HCT116 (cell line): ENCODE measurements around the gene ROS1. TPM values are rescaled to one million over a fixed set of nuclear protein-coding genes. Genes with fewer than 3 reads are reported as not detected.

Source experiments
- ATAC-seq: fragments of 200-7000 bp; cut with Tn5 transposase; 2 replicates; pipeline ENCODE4 v1.9.1; 2020; ENCODE audit warnings: mild to moderate bottlenecking, moderate library complexity
- BruUV-seq: library from RNA; stranded (reverse); fragments of 400-500 nt; replicated peaks from 2 replicates; lab custom pipeline; 2021; lab: Mats Ljungman, UMichigan
- CTCF ChIA-PET: fragments of 300-600 bp; sonication (Branson Sonifier 250); formaldehyde crosslinking; loops from one replicate; lab custom pipeline; 2021; ENCODE audit warnings: antibody characterized with exemption; lab: Charles Lee
- POLR2A ChIA-PET: fragments of 300-600, 350-600 bp; sonication (Branson Sonifier 250); formaldehyde crosslinking; loops from one replicate; lab custom pipeline; 2021; ENCODE audit warnings: antibody characterized with exemption; lab: Charles Lee
- RAD21 ChIA-PET, 2 experiments: fragments of 300-600 bp; sonication (Branson Sonifier 250); formaldehyde crosslinking; loops; one replicate each; lab custom pipeline; 2023; ENCODE audit warnings: low total read pairs in 2 of 2; ENCODE audit not compliant: uncharacterized antibody in 2 of 2, unreplicated experiment in 2 of 2, low non-redundant PET in 1 of 2; lab: Charles Lee
- DNase-seq: peaks from one replicate; pipeline ENCODE4 v3.0.0-alpha.2; 2010; ENCODE audit warnings: low read depth, low spot score
- H2AFZ ChIP-seq: fragments of 200-600 bp; shearing (Covaris generic), sonication (generic); 2 replicates; pipeline ENCODE4 v1.6.1; 2017; ENCODE audit warnings: low read depth, mixed run types, mixed read lengths, antibody characterized with exemption, low read length; ENCODE audit not compliant: poor library complexity, severe bottlenecking
- H3K27ac ChIP-seq: 2 replicates; pipeline ENCODE4 v1.5.1; 2012; ENCODE audit warnings: low read depth, low read length
- H3K27me3 ChIP-seq: fragments of 200-600 bp; sonication (generic); 2 replicates; pipeline ENCODE4 v1.6.1; 2016; ENCODE audit warnings: mixed run types, low read length, mixed read lengths; ENCODE audit not compliant: insufficient read depth
- H3K36me3 ChIP-seq, 2 experiments: fragments of 200-500 bp in 1 of 2; fragments of 200-600 bp in 1 of 2; sonication (Bioruptor generic) in 1 of 2; sonication (generic) in 1 of 2; 2 replicates each; pipeline versions ENCODE4 v1.5.1 to v1.6.1; 2014 to 2016; ENCODE audit warnings: low read length in 2 of 2, inconsistent platforms in 1 of 2, mixed read lengths in 1 of 2, mixed run types in 1 of 2; ENCODE audit not compliant: insufficient read depth in 2 of 2, control insufficient read depth in 1 of 2
- H3K4me1 ChIP-seq, 2 experiments: fragments of 200-600 bp in 1 of 2; sonication (generic) in 1 of 2; 2 replicates each; pipeline versions ENCODE4 v1.5.1 to v1.6.1; 2012 to 2017; ENCODE audit warnings: low read length in 2 of 2, inconsistent platforms in 1 of 2, mild to moderate bottlenecking in 1 of 2, mixed read lengths in 1 of 2, mixed run types in 1 of 2, moderate library complexity in 1 of 2; ENCODE audit not compliant: insufficient read depth in 2 of 2, control insufficient read depth in 1 of 2
- H3K4me2 ChIP-seq: fragments of 200-600 bp; sonication (generic); 2 replicates; pipeline ENCODE4 v1.6.1; 2017; ENCODE audit warnings: mixed run types, low read length, mixed read lengths
- H3K4me3 ChIP-seq, 2 experiments: fragments of 200-600 bp in 1 of 2; sonication (generic) in 1 of 2; replicated peaks in 1 of 2; 2 replicates each; pipeline ENCODE4 v1.5.1; 2011 to 2016; ENCODE audit warnings: low read length in 2 of 2, control low read depth in 1 of 2, low read depth in 1 of 2, mild to moderate bottlenecking in 1 of 2, mixed read lengths in 1 of 2, mixed run types in 1 of 2
- H3K79me2 ChIP-seq: fragments of 200-600 bp; sonication (generic); 2 replicates; pipeline ENCODE4 v1.6.1; 2017; ENCODE audit warnings: mild to moderate bottlenecking, mixed run types, low read length, moderate library complexity, mixed read lengths; ENCODE audit not compliant: insufficient read depth
- H3K9ac ChIP-seq: fragments of 200-600 bp; sonication (generic); 2 replicates; pipeline ENCODE4 v1.6.1; 2016; ENCODE audit warnings: low read length, mixed read lengths
- H3K9me2 ChIP-seq: fragments of 200-600 bp; sonication (generic), shearing (Covaris generic); 2 replicates; pipeline ENCODE4 v1.6.1; 2017; ENCODE audit warnings: mixed run types, mild to moderate bottlenecking, moderate library complexity; ENCODE audit not compliant: insufficient read depth
- H3K9me3 ChIP-seq, 2 experiments: fragments of 200-500 bp in 1 of 2; fragments of 200-600 bp in 1 of 2; sonication (Bioruptor generic) in 1 of 2; sonication (generic) in 1 of 2; 2 replicates each; pipeline ENCODE4 v1.6.1; 2014 to 2017; ENCODE audit warnings: low read length in 2 of 2, mixed read lengths in 2 of 2, inconsistent platforms in 1 of 2, low read depth in 1 of 2, mild to moderate bottlenecking in 1 of 2, mixed run types in 1 of 2, moderate library complexity in 1 of 2; ENCODE audit not compliant: control insufficient read depth in 1 of 2, insufficient read depth in 1 of 2
- H4K20me1 ChIP-seq: fragments of 200-600 bp; sonication (generic), shearing (Covaris generic); 2 replicates; pipeline ENCODE4 v1.6.1; 2017; ENCODE audit warnings: mixed run types, mild to moderate bottlenecking, moderate library complexity; ENCODE audit not compliant: insufficient read depth
- CBX3 ChIP-seq: IDR thresholded peaks from 2 replicates; pipeline ENCODE4 v1.6.1; 2012; ENCODE audit warnings: low read depth
- CEBPB ChIP-seq: IDR thresholded peaks from 2 replicates; pipeline ENCODE4 v1.6.1; 2012; ENCODE audit warnings: low read depth
- ELF1 ChIP-seq: IDR thresholded peaks from 2 replicates; pipeline ENCODE4 v1.6.1; 2012; ENCODE audit warnings: low read depth, borderline replicate concordance
- EZH2 ChIP-seq: fragments of 200-600 bp; sonication (generic); IDR thresholded peaks from 2 replicates; pipeline ENCODE4 v1.6.1; 2017; ENCODE audit warnings: antibody characterized with exemption, mixed run types
- EZH2phosphoT487 ChIP-seq: fragments of 200-600 bp; IDR thresholded peaks from 2 replicates; pipeline ENCODE4 v1.6.1; 2018; ENCODE audit warnings: antibody characterized with exemption, borderline replicate concordance
- FOSL1 ChIP-seq: IDR thresholded peaks from 2 replicates; pipeline ENCODE4 v1.6.1; 2012; ENCODE audit warnings: low read depth
- JUND ChIP-seq: IDR thresholded peaks from 2 replicates; pipeline ENCODE4 v1.6.1; 2012
- POLR2AphosphoS5 ChIP-seq: IDR thresholded peaks from 2 replicates; pipeline ENCODE4 v1.6.1; 2011; ENCODE audit warnings: mild to moderate bottlenecking, low read depth, low read length, moderate library complexity
- RAD21 ChIP-seq: IDR thresholded peaks from 2 replicates; pipeline ENCODE4 v1.6.1; 2012; ENCODE audit warnings: low read depth, mild to moderate bottlenecking
- SIN3A ChIP-seq: IDR thresholded peaks from 2 replicates; pipeline ENCODE4 v1.6.1; 2012; ENCODE audit warnings: low read depth
- SP1 ChIP-seq: IDR thresholded peaks from 2 replicates; pipeline ENCODE4 v1.6.1; 2012; ENCODE audit warnings: low read depth
- SRF ChIP-seq: IDR thresholded peaks from 2 replicates; pipeline ENCODE4 v1.6.1; 2012; ENCODE audit warnings: low read depth
- TCF7L2 ChIP-seq: IDR thresholded peaks from 2 replicates; pipeline ENCODE4 v1.7.0; 2011; ENCODE audit warnings: borderline replicate concordance, inconsistent platforms; ENCODE audit not compliant: insufficient read depth, insufficient read length; ENCODE audit errors: extremely low read depth
- YY1 ChIP-seq: IDR thresholded peaks from 2 replicates; pipeline ENCODE4 v1.6.1; 2011; ENCODE audit warnings: low read length, low read depth, moderate library complexity, mild to moderate bottlenecking; ENCODE audit not compliant: insufficient replicate concordance; ENCODE audit errors: extremely low read depth
- ZFX ChIP-seq: fragments of 450-650 bp; IDR thresholded peaks from 2 replicates; pipeline ENCODE4 v1.6.1; 2017
- ZNF274 ChIP-seq: fragments of 200-500 bp; sonication (Bioruptor generic); IDR thresholded peaks from 2 replicates; pipeline ENCODE4 v1.6.1; 2014; ENCODE audit warnings: mild to moderate bottlenecking, low read depth, low read length, inconsistent platforms
- intact Hi-C: fragments of 100-400 bp; cut with micrococcal nuclease; formaldehyde crosslinking; loops from 2 replicates; pipeline ENCODE4 v1.10.0; 2022
- total RNA-seq: library from RNA; stranded (reverse); gene quantifications from one replicate; pipeline ENCODE4 v1.2.1, GENCODE V29; 2021; ENCODE audit not compliant: unreplicated experiment
- TF ChIP-seq, protein P1 (sequence below): IDR thresholded peaks from 2 replicates; pipeline ENCODE4 v1.6.1; 2012
- TF ChIP-seq, protein P2 (sequence below): IDR thresholded peaks from 2 replicates; pipeline ENCODE4 v1.6.1; 2012
- TF ChIP-seq, protein P3 (sequence below): IDR thresholded peaks from 2 replicates; pipeline ENCODE4 v1.6.1; 2011; ENCODE audit warnings: mild to moderate bottlenecking, low read length, moderate library complexity; ENCODE audit not compliant: insufficient replicate concordance; ENCODE audit errors: extremely low read depth
- TF ChIP-seq, protein P4 (sequence below), 3 experiments: fragments of 200-600 bp in 1 of 3; sonication (generic) in 1 of 3; IDR thresholded peaks in 2 of 3; conservative IDR thresholded peaks in 1 of 3; 2 replicates each; pipeline ENCODE4 v1.5.1; 2012 to 2017; ENCODE audit warnings: low read depth in 2 of 3, low read length in 2 of 3, antibody characterized with exemption in 1 of 3, borderline replicate concordance in 1 of 3, control low read depth in 1 of 3, mild to moderate bottlenecking in 1 of 3, mixed read lengths in 1 of 3, mixed run types in 1 of 3, moderate library complexity in 1 of 3; ENCODE audit not compliant: insufficient read depth in 1 of 3

The ROS1 gene
- total RNA-seq, 1 experiment from 2014 or later, result not detected

DNA sequence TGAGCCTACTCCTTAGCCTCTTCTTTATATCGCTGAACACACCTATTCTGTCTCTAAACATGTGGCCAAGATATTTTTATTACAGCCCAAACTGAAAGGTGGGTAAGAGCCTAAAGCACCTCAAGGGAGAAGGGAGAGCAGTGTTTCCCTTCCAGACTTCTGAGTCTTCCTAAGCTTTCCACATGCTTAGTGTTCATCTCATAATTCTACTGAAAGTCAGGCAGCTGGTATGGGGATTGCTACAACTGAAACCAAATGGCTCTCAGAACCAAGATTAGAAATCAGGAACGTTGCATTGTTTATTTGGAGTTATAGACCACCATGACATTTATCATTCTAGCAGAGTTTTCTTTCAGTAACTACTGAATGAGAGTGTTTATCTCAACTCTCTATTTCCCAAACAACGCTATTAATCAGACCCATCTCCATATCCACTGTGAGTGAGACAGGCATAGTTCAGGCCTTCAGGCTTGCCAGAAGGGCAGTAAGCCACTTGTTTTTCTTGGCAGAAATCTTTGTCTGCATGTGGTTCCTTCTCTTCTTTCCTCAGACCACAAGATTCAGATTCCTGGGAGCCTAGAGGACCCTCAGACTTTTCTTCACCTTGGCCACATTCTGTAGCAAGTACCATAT is 137.5 kb downstream of the ROS1 start:
- no peaks in the 10 kb centered on the region for H3K4me1 ChIP-seq
- ChIA-PET POLR2A (no interaction called here), CTCF (no interaction called here), RAD21 (no interaction called here)
- intact Hi-C loops, result no loop called here
- ATAC-seq, result no peak
- BruUV-seq, result no TSS peak
- H3K27me3 ChIP-seq, result no peaks in the 10 kb centered on the region
- no peaks in the 10 kb centered on the region for H3K9me3 ChIP-seq
- H3K79me2 ChIP-seq, result no peaks in the 10 kb centered on the region
- H3K27ac ChIP-seq, result no peak overlapping the region
- no peaks in the 10 kb centered on the region for H3K36me3 ChIP-seq
- no peak overlapping the region for H3K4me3 ChIP-seq
- DNase-seq, result no peak
- no peaks in the 10 kb centered on the region for H3K9me2 ChIP-seq
- H3K4me2 ChIP-seq, result no peak overlapping the region
- TF ChIP-seq ZFX (no peak), EZH2 (no peak), POLR2AphosphoS5 (no peak), ZNF274 (no peak), CBX3 (no peak), JUND (no peak), TCF7L2 (no peak), SIN3A (no peak), SP1 (no peak), RAD21 (no peak), EZH2phosphoT487 (no peak), CEBPB (no peak), FOSL1 (no peak), ELF1 (no peak), SRF (no peak), YY1 (no peak)
- TF ChIP-seq, protein P1, sequence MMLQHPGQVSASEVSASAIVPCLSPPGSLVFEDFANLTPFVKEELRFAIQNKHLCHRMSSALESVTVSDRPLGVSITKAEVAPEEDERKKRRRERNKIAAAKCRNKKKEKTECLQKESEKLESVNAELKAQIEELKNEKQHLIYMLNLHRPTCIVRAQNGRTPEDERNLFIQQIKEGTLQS, result no peak
- TF ChIP-seq, protein P2, sequence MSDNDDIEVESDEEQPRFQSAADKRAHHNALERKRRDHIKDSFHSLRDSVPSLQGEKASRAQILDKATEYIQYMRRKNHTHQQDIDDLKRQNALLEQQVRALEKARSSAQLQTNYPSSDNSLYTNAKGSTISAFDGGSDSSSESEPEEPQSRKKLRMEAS, result no peak
- TF ChIP-seq, protein P3, sequence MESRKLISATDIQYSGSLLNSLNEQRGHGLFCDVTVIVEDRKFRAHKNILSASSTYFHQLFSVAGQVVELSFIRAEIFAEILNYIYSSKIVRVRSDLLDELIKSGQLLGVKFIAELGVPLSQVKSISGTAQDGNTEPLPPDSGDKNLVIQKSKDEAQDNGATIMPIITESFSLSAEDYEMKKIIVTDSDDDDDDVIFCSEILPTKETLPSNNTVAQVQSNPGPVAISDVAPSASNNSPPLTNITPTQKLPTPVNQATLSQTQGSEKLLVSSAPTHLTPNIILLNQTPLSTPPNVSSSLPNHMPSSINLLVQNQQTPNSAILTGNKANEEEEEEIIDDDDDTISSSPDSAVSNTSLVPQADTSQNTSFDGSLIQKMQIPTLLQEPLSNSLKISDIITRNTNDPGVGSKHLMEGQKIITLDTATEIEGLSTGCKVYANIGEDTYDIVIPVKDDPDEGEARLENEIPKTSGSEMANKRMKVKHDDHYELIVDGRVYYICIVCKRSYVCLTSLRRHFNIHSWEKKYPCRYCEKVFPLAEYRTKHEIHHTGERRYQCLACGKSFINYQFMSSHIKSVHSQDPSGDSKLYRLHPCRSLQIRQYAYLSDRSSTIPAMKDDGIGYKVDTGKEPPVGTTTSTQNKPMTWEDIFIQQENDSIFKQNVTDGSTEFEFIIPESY, result no peak
- TF ChIP-seq, protein P4, sequence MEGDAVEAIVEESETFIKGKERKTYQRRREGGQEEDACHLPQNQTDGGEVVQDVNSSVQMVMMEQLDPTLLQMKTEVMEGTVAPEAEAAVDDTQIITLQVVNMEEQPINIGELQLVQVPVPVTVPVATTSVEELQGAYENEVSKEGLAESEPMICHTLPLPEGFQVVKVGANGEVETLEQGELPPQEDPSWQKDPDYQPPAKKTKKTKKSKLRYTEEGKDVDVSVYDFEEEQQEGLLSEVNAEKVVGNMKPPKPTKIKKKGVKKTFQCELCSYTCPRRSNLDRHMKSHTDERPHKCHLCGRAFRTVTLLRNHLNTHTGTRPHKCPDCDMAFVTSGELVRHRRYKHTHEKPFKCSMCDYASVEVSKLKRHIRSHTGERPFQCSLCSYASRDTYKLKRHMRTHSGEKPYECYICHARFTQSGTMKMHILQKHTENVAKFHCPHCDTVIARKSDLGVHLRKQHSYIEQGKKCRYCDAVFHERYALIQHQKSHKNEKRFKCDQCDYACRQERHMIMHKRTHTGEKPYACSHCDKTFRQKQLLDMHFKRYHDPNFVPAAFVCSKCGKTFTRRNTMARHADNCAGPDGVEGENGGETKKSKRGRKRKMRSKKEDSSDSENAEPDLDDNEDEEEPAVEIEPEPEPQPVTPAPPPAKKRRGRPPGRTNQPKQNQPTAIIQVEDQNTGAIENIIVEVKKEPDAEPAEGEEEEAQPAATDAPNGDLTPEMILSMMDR (IDR thresholded peaks at IDR 0.05 in 2 of 3, conservative IDR thresholded peaks at IDR 0.05 in 1 of 3; ENCODE audit: borderline replicate concordance in 1 of 3, insufficient read depth in 1 of 3, low read depth in 2 of 3, low read length in 2 of 3), result no peak
- H4K20me1 ChIP-seq, result no peaks in the 10 kb centered on the region
- H2AFZ ChIP-seq, result no peak overlapping the region
- no peak overlapping the region for H3K9ac ChIP-seq
